PFSK-1 (cell line): ENCODE results near the gene BOC.

Experiments used
- FOXP2 ChIP-seq: optimal IDR thresholded peaks from 2 replicates; pipeline ENCODE3; 2011; ENCODE audit warnings: borderline replicate concordance, control low read depth, inconsistent platforms; ENCODE audit not compliant: insufficient read depth; ENCODE audit errors: extremely low read length, extremely low read depth
- POLR2AphosphoS5 ChIP-seq: IDR thresholded peaks from 2 replicates; pipeline ENCODE4 v1.6.1; 2012; ENCODE audit warnings: low read depth, mild to moderate bottlenecking, control low read depth, low read length, moderate library complexity
- REST ChIP-seq, 2 experiments: IDR thresholded peaks; 2 replicates each; pipeline versions ENCODE4 v1.6.1 to v1.8.0; 2011 to 2012; ENCODE audit warnings: low read depth in 2 of 2, low read length in 2 of 2, control low read depth in 1 of 2, inconsistent platforms in 1 of 2, mild to moderate bottlenecking in 1 of 2, moderate library complexity in 1 of 2; ENCODE audit not compliant: insufficient read depth in 1 of 2
- SIN3A ChIP-seq: IDR thresholded peaks from 2 replicates; pipeline ENCODE4 v1.6.1; 2012; ENCODE audit warnings: mild to moderate bottlenecking, low read length, moderate library complexity, borderline replicate concordance; ENCODE audit not compliant: insufficient read depth
- TAF1 ChIP-seq: IDR thresholded peaks from 2 replicates; pipeline ENCODE4 v1.6.1; 2012; ENCODE audit warnings: low read length, control low read depth, borderline replicate concordance; ENCODE audit not compliant: insufficient read depth

DNA sequence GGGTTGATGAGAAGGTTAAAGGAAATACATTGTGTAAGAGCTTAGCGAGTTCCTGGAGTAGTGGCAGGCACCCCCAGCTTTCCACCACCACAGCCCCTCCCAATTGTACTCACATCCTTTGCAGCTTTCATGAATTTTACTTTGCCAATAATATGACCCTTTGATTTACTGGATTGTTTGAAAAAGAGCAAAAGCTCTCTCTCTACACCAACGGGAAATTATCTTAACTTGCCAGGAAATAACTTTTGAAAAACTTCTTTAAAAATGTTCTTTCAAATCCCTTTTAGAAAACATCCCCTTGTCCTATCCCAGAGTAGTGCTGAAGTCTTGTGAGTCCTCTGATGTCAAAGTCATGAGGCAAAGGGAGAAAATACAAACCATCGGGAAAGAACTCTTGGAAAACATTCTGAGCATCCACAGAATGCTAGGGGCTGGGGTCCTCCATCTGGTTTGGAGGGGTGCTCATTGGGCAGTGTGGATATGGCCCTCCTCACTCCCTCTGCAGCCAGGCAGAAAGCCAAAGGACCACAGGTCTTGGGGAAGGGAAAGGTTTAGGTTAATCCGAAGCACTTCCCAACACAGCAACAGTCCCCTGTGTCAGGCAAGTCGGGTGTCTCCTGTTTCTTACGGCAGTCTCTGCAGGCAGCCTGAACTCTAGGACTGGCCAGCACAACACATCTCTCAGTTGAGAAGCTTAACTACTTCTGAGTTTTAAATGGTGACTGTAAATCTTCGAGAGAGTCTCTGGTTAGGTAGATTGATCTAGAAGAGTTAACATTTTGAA lies 36.5 kb downstream of the BOC start:
- no peak for TF ChIP-seq SIN3A
- no peak for TF ChIP-seq POLR2AphosphoS5
- TF ChIP-seq TAF1, result no peak
- TF ChIP-seq REST (IDR thresholded peaks at IDR 0.05; ENCODE audit: insufficient read depth in 1 of 2, low read depth in 2 of 2, low read length in 2 of 2), result no peak
- TF ChIP-seq FOXP2, result no peak
